SK-N-SH treated with all-trans-retinoic acid at 6 μM for 48 hours (cell line): ENCODE results near the gene CYP26A1.

Source experiments
- ARNTL ChIP-seq: fragments of 450-650 bp; formaldehyde crosslinking; IDR thresholded peaks from 2 replicates; pipeline ENCODE4 v1.5.0; 2020; ENCODE audit warnings: low read depth, mild to moderate bottlenecking, moderate library complexity, borderline replicate concordance
- CSDC2 ChIP-seq: fragments of 250-450 bp; sonication (Bioruptor Pico); IDR thresholded peaks from 2 replicates; pipeline ENCODE4 v1.5.0; 2020; ENCODE audit warnings: mild to moderate bottlenecking, moderate library complexity
- GLIS3 ChIP-seq: fragments of 250-450 bp; sonication (Bioruptor Pico); IDR thresholded peaks from 2 replicates; pipeline ENCODE4 v1.5.0; 2020; ENCODE audit warnings: mild to moderate bottlenecking, moderate library complexity
- ISL1 ChIP-seq: fragments of 250-450 bp; sonication (Bioruptor Pico); IDR thresholded peaks from 2 replicates; pipeline ENCODE4 v2.1.2; 2022; ENCODE audit warnings: mild to moderate bottlenecking, moderate library complexity
- SNAI2 ChIP-seq: fragments of 250-450 bp; sonication (Bioruptor Pico); IDR thresholded peaks from 2 replicates; pipeline ENCODE4 v1.5.0; 2020; ENCODE audit warnings: mild to moderate bottlenecking, moderate library complexity
- TCF4 ChIP-seq: fragments of 250-450 bp; sonication (Bioruptor Pico); IDR thresholded peaks from 2 replicates; pipeline ENCODE4 v1.8.0; 2021; ENCODE audit warnings: mild to moderate bottlenecking, moderate library complexity, borderline replicate concordance
- ZFP3 ChIP-seq: fragments of 250-450 bp; sonication (Bioruptor Pico); IDR thresholded peaks from 2 replicates; pipeline ENCODE4 v1.5.0; 2020; ENCODE audit warnings: mild to moderate bottlenecking, moderate library complexity
- ZFP30 ChIP-seq: fragments of 450-650 bp; formaldehyde crosslinking; IDR thresholded peaks from 2 replicates; pipeline ENCODE4 v1.5.0; 2022; ENCODE audit warnings: mild to moderate bottlenecking, moderate library complexity
- ZNF565 ChIP-seq: fragments of 450-650 bp; formaldehyde crosslinking; conservative IDR thresholded peaks from 2 replicates; pipeline ENCODE4 v1.5.0; 2020; ENCODE audit warnings: low read depth, mild to moderate bottlenecking, moderate library complexity
- ZNF70 ChIP-seq: fragments of 450-650 bp; formaldehyde crosslinking; IDR thresholded peaks from 2 replicates; pipeline ENCODE4 v1.5.0; 2020; ENCODE audit warnings: mild to moderate bottlenecking, moderate library complexity
- TF ChIP-seq, protein P1 (sequence below): fragments of 250-450 bp; sonication (Bioruptor Pico); IDR thresholded peaks from 2 replicates; pipeline ENCODE4 v1.8.0; 2020; ENCODE audit warnings: mild to moderate bottlenecking, moderate library complexity, borderline replicate concordance
- TF ChIP-seq, protein P2 (sequence below): fragments of 250-450 bp; sonication (Bioruptor Pico); IDR thresholded peaks from 2 replicates; pipeline ENCODE4 v1.8.0; 2021; ENCODE audit warnings: low read depth, mild to moderate bottlenecking, moderate library complexity, borderline replicate concordance
- TF ChIP-seq, protein P3 (sequence below): fragments of 250-450 bp; sonication (Bioruptor Pico); IDR thresholded peaks from 2 replicates; pipeline ENCODE4 v1.5.1; 2020; ENCODE audit warnings: low read depth, mild to moderate bottlenecking, moderate library complexity

DNA sequence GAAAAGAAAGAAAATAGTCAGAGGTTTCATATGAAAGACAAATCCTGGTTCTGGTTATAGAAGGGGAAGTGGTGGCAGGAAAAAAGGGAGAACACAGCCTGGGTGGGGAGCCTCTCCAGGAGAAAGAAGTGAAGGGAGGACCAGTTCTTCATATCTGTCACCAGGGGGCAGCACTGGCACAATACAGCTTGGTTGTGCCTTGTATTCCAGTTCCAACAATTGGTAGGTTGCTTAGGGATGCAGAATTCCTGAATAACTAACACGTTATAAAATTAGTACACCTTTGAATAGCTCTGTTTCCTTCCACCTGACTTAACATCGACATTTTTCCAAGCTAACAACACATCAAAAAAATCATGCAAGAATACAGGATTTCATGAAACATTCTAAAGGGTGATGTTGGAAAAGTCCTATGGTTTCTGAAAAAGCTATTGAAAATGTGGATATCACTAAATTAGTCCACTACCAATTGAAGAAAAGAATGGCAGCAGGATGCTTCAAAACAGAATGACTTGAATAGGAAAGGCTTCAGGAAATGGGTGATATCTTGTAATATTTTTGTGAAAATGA is 52.9 kb downstream of the CYP26A1 start:
- TF ChIP-seq, protein P1, sequence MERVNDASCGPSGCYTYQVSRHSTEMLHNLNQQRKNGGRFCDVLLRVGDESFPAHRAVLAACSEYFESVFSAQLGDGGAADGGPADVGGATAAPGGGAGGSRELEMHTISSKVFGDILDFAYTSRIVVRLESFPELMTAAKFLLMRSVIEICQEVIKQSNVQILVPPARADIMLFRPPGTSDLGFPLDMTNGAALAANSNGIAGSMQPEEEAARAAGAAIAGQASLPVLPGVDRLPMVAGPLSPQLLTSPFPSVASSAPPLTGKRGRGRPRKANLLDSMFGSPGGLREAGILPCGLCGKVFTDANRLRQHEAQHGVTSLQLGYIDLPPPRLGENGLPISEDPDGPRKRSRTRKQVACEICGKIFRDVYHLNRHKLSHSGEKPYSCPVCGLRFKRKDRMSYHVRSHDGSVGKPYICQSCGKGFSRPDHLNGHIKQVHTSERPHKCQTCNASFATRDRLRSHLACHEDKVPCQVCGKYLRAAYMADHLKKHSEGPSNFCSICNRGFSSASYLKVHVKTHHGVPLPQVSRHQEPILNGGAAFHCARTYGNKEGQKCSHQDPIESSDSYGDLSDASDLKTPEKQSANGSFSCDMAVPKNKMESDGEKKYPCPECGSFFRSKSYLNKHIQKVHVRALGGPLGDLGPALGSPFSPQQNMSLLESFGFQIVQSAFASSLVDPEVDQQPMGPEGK (CRISPR knock-in tag): no peak
- TF ChIP-seq TCF4 (no peak), SNAI2 (CRISPR knock-in tag) (no peak), ZFP30 (CRISPR knock-in tag) (no peak), ZFP3 (no peak), ZNF70 (CRISPR knock-in tag) (no peak), GLIS3 (CRISPR knock-in tag) (no peak), ZNF565 (CRISPR knock-in tag) (no peak), ISL1 (CRISPR knock-in tag) (no peak), ARNTL (CRISPR knock-in tag) (no peak), CSDC2 (CRISPR knock-in tag) (no peak)
- TF ChIP-seq, protein P2, sequence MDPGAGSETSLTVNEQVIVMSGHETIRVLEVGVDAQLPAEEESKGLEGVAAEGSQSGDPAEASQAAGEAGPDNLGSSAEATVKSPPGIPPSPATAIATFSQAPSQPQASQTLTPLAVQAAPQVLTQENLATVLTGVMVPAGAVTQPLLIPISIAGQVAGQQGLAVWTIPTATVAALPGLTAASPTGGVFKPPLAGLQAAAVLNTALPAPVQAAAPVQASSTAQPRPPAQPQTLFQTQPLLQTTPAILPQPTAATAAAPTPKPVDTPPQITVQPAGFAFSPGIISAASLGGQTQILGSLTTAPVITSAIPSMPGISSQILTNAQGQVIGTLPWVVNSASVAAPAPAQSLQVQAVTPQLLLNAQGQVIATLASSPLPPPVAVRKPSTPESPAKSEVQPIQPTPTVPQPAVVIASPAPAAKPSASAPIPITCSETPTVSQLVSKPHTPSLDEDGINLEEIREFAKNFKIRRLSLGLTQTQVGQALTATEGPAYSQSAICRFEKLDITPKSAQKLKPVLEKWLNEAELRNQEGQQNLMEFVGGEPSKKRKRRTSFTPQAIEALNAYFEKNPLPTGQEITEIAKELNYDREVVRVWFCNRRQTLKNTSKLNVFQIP (CRISPR knock-in tag): no peak
- TF ChIP-seq, protein P3, sequence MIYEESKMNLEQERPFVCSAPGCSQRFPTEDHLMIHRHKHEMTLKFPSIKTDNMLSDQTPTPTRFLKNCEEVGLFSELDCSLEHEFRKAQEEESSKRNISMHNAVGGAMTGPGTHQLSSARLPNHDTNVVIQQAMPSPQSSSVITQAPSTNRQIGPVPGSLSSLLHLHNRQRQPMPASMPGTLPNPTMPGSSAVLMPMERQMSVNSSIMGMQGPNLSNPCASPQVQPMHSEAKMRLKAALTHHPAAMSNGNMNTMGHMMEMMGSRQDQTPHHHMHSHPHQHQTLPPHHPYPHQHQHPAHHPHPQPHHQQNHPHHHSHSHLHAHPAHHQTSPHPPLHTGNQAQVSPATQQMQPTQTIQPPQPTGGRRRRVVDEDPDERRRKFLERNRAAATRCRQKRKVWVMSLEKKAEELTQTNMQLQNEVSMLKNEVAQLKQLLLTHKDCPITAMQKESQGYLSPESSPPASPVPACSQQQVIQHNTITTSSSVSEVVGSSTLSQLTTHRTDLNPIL (CRISPR knock-in tag): no peak
